Adrenal gland (tissue), 5 donors: ENCODE measurements around the gene SERPINA6.

Experiments
- CTCF ChIP-seq, 6 experiments: fragments of 450-650 bp in 4 of 6; fragments of 200-600 bp in 2 of 6; sonication (generic) in 1 of 6; IDR thresholded peaks; 1 replicate in 5 of 6; 2 replicates in 1 of 6; pipeline versions ENCODE4 v1.5.1 to v1.8.0; 2016 to 2021; ENCODE audit warnings: antibody characterized with exemption in 6 of 6, mild to moderate bottlenecking in 2 of 6, moderate library complexity in 1 of 6
- POLR2A ChIP-seq, 2 donors: fragments of 450-650 bp; IDR thresholded peaks; one replicate each; pipeline ENCODE4 v1.6.1; 2017; ENCODE audit warnings: antibody characterized with exemption in 2 of 2, mild to moderate bottlenecking in 2 of 2, moderate library complexity in 1 of 2
- donor health status: DM: no; HTN: no; CAD: no.

- TF ChIP-seq POLR2A (IDR thresholded peaks at IDR 0.05) (no peak), CTCF (IDR thresholded peaks at IDR 0.05) (no peak)
Observed at GRCh38 chr14:94334872-94335271, 11.7 kb upstream of the SERPINA6 start.
